Measurements from ENCODE around the gene PCDH18.

PCDH18 gene, protein sequence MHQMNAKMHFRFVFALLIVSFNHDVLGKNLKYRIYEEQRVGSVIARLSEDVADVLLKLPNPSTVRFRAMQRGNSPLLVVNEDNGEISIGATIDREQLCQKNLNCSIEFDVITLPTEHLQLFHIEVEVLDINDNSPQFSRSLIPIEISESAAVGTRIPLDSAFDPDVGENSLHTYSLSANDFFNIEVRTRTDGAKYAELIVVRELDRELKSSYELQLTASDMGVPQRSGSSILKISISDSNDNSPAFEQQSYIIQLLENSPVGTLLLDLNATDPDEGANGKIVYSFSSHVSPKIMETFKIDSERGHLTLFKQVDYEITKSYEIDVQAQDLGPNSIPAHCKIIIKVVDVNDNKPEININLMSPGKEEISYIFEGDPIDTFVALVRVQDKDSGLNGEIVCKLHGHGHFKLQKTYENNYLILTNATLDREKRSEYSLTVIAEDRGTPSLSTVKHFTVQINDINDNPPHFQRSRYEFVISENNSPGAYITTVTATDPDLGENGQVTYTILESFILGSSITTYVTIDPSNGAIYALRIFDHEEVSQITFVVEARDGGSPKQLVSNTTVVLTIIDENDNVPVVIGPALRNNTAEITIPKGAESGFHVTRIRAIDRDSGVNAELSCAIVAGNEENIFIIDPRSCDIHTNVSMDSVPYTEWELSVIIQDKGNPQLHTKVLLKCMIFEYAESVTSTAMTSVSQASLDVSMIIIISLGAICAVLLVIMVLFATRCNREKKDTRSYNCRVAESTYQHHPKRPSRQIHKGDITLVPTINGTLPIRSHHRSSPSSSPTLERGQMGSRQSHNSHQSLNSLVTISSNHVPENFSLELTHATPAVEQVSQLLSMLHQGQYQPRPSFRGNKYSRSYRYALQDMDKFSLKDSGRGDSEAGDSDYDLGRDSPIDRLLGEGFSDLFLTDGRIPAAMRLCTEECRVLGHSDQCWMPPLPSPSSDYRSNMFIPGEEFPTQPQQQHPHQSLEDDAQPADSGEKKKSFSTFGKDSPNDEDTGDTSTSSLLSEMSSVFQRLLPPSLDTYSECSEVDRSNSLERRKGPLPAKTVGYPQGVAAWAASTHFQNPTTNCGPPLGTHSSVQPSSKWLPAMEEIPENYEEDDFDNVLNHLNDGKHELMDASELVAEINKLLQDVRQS

GRCh38 chr4:137531986-137532868 is at the start of gene PCDH18:
Gene PCDH18, minus strand, starts transcription at chr4:137532494. Its CDS starts 406 bp downstream, at chr4:137532088.
- no peak for TF ChIP-seq CTCF (conservative IDR thresholded peaks at IDR 0.05; ENCODE audit: low read depth)
- peak; percentile 25 for DNase-seq (ENCODE audit: low spot score)
- POLR2A ChIA-PET (ENCODE audit: low non-redundant PET), result no interaction called here
- peak within 1 kb of the TSS; percentile 75 for H3K27ac ChIP-seq
- CTCF ChIA-PET, result no interaction called here

GRCh38 chr4:137576446-137576845 is 44.2 kb upstream of the PCDH18 start:
- ChIA-PET POLR2A (ENCODE audit: low non-redundant PET) (no interaction called here), CTCF (interaction anchor here (0.9 kb wide), 1 partner anchor 24 kb away, joined by 3 read pairs; no protein-coding TSS in a partner anchor)
- no peak overlapping the region for H3K27ac ChIP-seq
- no peak for DNase-seq (ENCODE audit: low spot score)
- no peak for TF ChIP-seq CTCF (conservative IDR thresholded peaks at IDR 0.05; ENCODE audit: low read depth)

DNA sequence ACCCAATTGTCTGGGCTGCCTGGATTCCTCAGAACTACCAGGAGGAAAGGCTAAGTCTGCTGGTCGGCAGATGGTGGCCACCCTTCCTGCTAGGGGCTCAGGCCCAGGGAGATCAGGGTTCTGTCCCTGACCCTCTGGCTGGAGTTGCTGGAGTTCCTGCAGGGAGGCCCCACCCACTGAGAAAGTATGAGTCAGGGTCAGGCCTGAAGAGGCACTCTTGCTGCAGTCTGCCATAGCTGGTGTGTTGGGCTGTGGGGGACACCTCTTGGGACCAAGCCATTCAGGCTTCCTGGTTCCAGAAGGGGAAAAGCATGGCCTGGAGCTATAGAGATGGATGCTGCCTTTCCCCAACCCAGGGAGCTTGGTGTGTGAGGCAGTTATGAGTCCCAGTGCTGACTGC is 40.4 kb upstream of the PCDH18 start:
- CTCF ChIA-PET, result no interaction called here
- no peak for TF ChIP-seq CTCF (conservative IDR thresholded peaks at IDR 0.05; ENCODE audit: low read depth)
- POLR2A ChIA-PET (ENCODE audit: low non-redundant PET), result no interaction called here
- DNase-seq (ENCODE audit: low spot score), result no peak
- no peak overlapping the region for H3K27ac ChIP-seq

DNA sequence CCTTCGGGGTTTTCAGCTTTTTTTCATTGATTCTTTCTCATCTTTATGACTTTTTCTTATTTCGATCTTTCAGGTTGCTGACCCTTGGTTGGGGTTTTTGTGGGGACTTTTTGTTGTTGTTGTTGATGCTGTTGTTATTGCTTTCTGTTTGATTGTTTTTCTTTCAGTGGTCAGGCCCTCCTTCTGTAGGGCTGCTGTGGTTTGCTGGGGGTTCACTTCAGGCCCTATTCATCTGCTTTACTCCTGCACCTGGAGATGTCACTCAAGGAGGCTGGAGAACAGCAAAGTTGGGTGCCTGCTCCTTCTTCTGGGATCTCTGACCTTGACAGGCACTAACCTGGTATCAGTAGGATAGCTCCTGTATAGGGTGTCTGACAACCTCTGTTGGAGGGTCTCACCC is 39.9 kb upstream of the PCDH18 start:
- no peak for DNase-seq (ENCODE audit: low spot score)
- CTCF ChIA-PET, result no interaction called here
- H3K27ac ChIP-seq, result no peak overlapping the region
- POLR2A ChIA-PET (ENCODE audit: low non-redundant PET), result no interaction called here
- TF ChIP-seq CTCF (conservative IDR thresholded peaks at IDR 0.05; ENCODE audit: low read depth), result no peak

DNA sequence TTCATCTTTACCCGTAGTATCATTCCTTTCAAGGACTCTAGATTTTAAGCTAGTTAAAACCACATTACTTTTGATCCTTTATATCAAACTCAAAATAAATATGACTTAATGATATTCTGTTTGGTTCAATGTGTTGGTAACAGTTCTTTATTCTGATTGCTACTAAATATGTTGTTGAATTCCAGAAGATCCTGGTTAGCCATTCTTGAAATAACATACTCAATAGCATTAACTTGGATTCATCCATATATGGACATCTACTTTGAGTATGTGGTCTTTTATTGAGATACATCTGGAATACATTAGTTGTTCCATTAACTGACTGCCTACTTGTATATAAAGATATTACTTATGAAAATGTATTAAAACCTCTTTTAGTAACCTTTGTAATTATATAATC is 27.5 kb upstream of the PCDH18 start:
- DNase-seq (ENCODE audit: low spot score), result no peak
- ChIA-PET POLR2A (ENCODE audit: low non-redundant PET) (no interaction called here), CTCF (interaction anchor here (0.6 kb wide), 1 partner anchor 1067 kb away, joined by 3 read pairs; no protein-coding TSS in a partner anchor)
- no peak for TF ChIP-seq CTCF (conservative IDR thresholded peaks at IDR 0.05; ENCODE audit: low read depth)
- H3K27ac ChIP-seq, result no peak overlapping the region

Measured in RWPE1 (cell line).